DOHH2 (cell line): ENCODE data around the gene GPX4.

ENCODE experiments used
- H3F3A ChIP-seq: fragments of 200-600 bp; sonication (generic), shearing (Covaris generic); 2 replicates; pipeline ENCODE4 v1.6.0; 2016; ENCODE audit warnings: antibody characterized with exemption, mild to moderate bottlenecking; ENCODE audit not compliant: control insufficient read depth, insufficient read depth
- H3K27ac ChIP-seq: fragments of 200-600 bp; sonication (generic); 2 replicates; pipeline ENCODE4 v1.5.1; 2014; ENCODE audit warnings: low read depth, mild to moderate bottlenecking, low read length, moderate library complexity
- H3K27me3 ChIP-seq: fragments of 200-600 bp; sonication (generic); 2 replicates; pipeline ENCODE4 v1.6.1; 2014; ENCODE audit warnings: mild to moderate bottlenecking, low read length, mixed read lengths; ENCODE audit not compliant: control insufficient read depth
- H3K36me3 ChIP-seq: fragments of 200-600 bp; sonication (generic); 2 replicates; pipeline ENCODE4 v1.6.1; 2014; ENCODE audit warnings: mild to moderate bottlenecking, low read length, moderate library complexity, mixed read lengths; ENCODE audit not compliant: control insufficient read depth
- H3K4me1 ChIP-seq: fragments of 200-600 bp; sonication (generic); 2 replicates; pipeline ENCODE4 v1.6.1; 2014; ENCODE audit warnings: mild to moderate bottlenecking, low read length, mixed read lengths; ENCODE audit not compliant: control insufficient read depth
- H3K4me2 ChIP-seq: fragments of 200-600 bp; sonication (generic); 2 replicates; pipeline ENCODE4 v1.6.0; 2014; ENCODE audit warnings: mild to moderate bottlenecking, low read length, moderate library complexity
- H3K4me3 ChIP-seq: fragments of 200-600 bp; sonication (generic); 2 replicates; pipeline ENCODE4 v1.5.1; 2014; ENCODE audit warnings: mild to moderate bottlenecking, low read length, mixed read lengths
- H3K79me2 ChIP-seq: fragments of 200-600 bp; sonication (generic); 2 replicates; pipeline ENCODE4 v1.6.1; 2014; ENCODE audit warnings: mild to moderate bottlenecking, low read length, mixed read lengths; ENCODE audit not compliant: control insufficient read depth
- H3K9me2 ChIP-seq: fragments of 200-600 bp; sonication (generic); replicated peaks from 2 replicates; pipeline ENCODE4 v1.6.1; 2014; ENCODE audit warnings: mild to moderate bottlenecking, low read length, mixed read lengths; ENCODE audit not compliant: control insufficient read depth
- H3K9me3 ChIP-seq: fragments of 200-600 bp; sonication (generic); 2 replicates; pipeline ENCODE4 v1.6.1; 2014; ENCODE audit warnings: antibody characterized with exemption, low read length, mixed read lengths; ENCODE audit not compliant: control insufficient read depth, insufficient read depth
- H4K20me1 ChIP-seq: fragments of 200-600 bp; sonication (generic); 2 replicates; pipeline ENCODE4 v1.6.0; 2014; ENCODE audit warnings: low read depth, mild to moderate bottlenecking, antibody characterized with exemption, low read length, moderate library complexity; ENCODE audit not compliant: control insufficient read depth, insufficient read depth
- CTCF ChIP-seq: fragments of 200-600 bp; sonication (generic); IDR thresholded peaks from one replicate; pipeline ENCODE4 v1.5.1; 2014; ENCODE audit warnings: antibody characterized with exemption, mild to moderate bottlenecking, low read depth, low read length; ENCODE audit not compliant: poor library complexity, severe bottlenecking
- EZH2phosphoT487 ChIP-seq: fragments of 200-600 bp; sonication (generic); IDR thresholded peaks from 2 replicates; pipeline ENCODE4 v1.6.1; 2017; ENCODE audit warnings: borderline replicate concordance, mild to moderate bottlenecking, antibody characterized with exemption, low read length, moderate library complexity, mixed read lengths

GPX4 gene

GRCh38 chr19:1151037-1151724 lies 47.4 kb downstream of the GPX4 start:
- Histone ChIP-seq H3K9me2 (no peaks in the 10 kb centered on the region), H3K9me3 (no peaks in the 10 kb centered on the region), H3K79me2 (no peaks in the 10 kb centered on the region; the same call in 1 of the 2 replicates), H3K4me3 (no peak overlapping the region), H3K27me3 (no peaks in the 10 kb centered on the region), H3K27ac (no peak overlapping the region), H3F3A (no peaks in the 10 kb centered on the region), H3K4me2 (no peak overlapping the region), H4K20me1 (no peaks in the 10 kb centered on the region), H3K36me3 (no peaks in the 10 kb centered on the region; the same call in 1 of the 2 replicates), H3K4me1 (no peaks in the 10 kb centered on the region)
- TF ChIP-seq EZH2phosphoT487 (no peak), CTCF (no peak)

- peaks cover 3% of the 10 kb centered on the region; the same call in 1 of the 2 replicates for H3K79me2 ChIP-seq
- H3K4me2 ChIP-seq: no peak overlapping the region
- TF ChIP-seq EZH2phosphoT487: no peak
- no peaks in the 10 kb centered on the region for H3K9me3 ChIP-seq
- no peaks in the 10 kb centered on the region for H3K9me2 ChIP-seq
- no peak overlapping the region for H3K27ac ChIP-seq
- no peaks in the 10 kb centered on the region for H3K27me3 ChIP-seq
- H3K36me3 ChIP-seq: no peaks in the 10 kb centered on the region; the same call in 1 of the 2 replicates
- no peaks in the 10 kb centered on the region for H4K20me1 ChIP-seq
- H3K4me1 ChIP-seq: no peaks in the 10 kb centered on the region
- no peaks in the 10 kb centered on the region for H3F3A ChIP-seq
- no peak overlapping the region for H3K4me3 ChIP-seq
These were observed 48.3 kb downstream of the GPX4 start for GRCh38 chr19:1151917-1152587.

GRCh38 chr19:1153891-1154730 lies 50.3 kb downstream of the GPX4 start:
- Histone ChIP-seq H3K27me3 (no peaks in the 10 kb centered on the region), H3K4me3 (no peak overlapping the region), H3K36me3 (no peaks in the 10 kb centered on the region; the same call in 1 of the 2 replicates), H4K20me1 (no peaks in the 10 kb centered on the region), H3K27ac (no peak overlapping the region), H3K4me2 (no peak overlapping the region), H3K4me1 (no peaks in the 10 kb centered on the region), H3K9me3 (no peaks in the 10 kb centered on the region), H3K79me2 (peaks cover 6% of the 10 kb centered on the region), H3K9me2 (no peaks in the 10 kb centered on the region), H3F3A (no peaks in the 10 kb centered on the region)
- TF ChIP-seq CTCF (no peak), EZH2phosphoT487 (no peak)
